HG03060 (cell line): Measurements from ENCODE around the gene CDHR5.

Experiments used
- ATAC-seq: cut with Tn5 transposase; IDR thresholded peaks from one replicate; pipeline ENCODE4 v1.9.1; 2021; ENCODE audit warnings: low read depth, moderate number of reproducible peaks; ENCODE audit not compliant: unreplicated experiment

The CDHR5 gene

DNA sequence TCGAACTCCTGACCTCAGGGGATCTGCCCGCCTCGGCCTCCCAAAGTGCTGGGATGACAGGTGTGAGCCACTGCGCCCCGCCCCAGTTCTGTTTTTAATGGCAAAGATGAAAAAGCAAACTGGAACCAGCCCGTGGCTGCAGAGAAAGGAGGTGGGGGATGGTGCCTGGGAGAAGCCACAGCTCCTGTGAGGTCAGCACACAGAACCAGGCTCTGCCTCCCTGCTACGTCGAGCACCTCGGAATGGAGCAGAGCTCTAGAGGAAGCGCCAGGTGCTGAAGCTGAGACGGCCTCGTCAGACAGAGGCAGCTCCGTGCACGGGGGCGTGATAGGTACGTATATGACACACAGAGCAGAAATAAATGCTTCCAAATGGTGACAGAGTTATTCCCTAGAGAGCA lies 20.8 kb upstream of the CDHR5 start:
- ATAC-seq, result no peak

DNA sequence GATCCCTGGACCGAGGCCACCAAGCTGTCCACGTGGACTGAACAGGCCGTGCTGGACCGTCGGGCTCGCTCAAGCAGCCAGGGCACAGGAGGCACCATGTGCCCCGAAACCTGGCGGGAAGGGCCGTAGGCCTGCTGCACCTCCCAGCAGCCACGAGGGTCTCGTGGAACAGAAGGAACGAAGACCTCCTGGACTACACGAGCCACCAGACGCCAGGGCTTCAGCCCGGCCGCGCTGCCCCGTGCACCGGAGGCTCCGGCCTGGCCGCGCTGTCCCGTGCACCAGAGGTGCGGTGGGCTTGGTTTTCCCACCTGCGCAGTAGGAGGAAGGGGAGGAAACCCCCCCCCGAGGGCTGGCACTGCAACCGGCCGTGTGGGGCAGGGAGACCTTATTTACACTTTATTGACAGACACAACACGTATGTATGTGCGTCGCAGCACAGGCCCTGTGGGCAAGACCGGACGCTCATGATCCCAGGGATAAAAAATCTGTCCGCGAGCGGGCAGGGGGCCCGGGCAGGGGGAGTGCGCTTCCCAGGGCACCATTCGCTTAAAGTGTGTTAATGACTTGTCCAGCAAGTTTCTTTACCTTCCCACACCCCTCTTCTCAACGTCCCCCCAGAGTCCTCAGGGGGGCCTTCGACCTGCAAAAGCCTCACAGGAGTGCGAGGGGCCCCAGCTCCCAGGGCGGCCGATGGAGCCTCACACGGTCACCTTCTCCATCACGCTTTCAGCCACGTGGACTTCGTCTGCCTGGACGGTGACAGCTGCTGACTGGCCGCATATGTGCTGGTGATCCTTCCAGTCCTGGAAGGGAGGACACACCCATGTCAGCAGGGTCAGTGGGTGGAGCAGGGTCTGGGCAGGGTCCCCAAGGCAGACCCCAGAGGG lies 19.3 kb upstream of the CDHR5 start:
- ATAC-seq, result no peak

DNA sequence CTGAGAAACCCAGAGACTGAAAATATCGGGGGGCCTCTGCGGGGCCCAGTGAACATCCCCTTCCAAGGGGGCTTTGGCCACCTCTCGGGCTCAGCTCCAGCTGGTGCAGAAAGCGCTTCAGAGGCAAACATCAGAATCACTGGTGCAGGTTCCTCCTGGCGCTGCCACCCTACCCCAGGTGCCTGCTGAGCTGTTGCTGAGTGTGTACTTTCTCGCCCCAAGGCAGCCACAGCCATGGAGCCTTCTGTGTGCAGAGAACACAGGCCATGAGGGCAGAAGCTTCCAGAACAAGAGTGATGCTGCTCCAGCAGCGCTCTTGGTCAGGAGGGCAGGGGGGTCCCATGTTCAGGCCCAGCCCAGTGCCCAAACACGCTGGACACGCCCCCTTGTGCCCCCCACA lies 18.6 kb upstream of the CDHR5 start:
- ATAC-seq, result no peak

DNA sequence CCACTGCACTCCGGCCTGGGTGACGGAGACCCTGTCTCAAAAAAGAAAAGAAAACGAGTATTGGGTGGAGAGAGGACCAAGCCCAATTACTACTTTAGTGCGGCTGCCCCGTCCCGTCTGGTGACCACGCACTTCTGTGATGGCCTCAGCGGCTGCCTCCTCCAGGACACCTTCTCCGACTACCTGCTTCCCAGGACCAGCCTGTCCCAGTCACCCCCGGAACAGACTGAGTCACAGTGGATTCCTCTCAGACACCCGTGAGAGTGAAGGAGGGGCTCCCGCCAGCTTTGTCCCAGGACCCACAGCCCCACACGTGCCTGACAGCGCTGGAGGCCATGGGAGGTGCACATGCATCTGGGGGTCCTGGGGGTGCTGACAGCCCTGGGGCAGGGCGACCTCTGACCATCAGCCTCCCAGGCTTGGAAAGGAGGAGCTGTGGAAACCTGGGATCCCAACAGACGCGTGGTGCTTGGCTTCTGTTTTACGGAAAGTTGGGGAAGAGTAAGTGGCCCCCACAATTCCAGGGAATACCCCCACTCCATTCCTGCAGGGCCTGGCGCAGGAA lies 17.1 kb upstream of the CDHR5 start:
- ATAC-seq, result no peak

DNA sequence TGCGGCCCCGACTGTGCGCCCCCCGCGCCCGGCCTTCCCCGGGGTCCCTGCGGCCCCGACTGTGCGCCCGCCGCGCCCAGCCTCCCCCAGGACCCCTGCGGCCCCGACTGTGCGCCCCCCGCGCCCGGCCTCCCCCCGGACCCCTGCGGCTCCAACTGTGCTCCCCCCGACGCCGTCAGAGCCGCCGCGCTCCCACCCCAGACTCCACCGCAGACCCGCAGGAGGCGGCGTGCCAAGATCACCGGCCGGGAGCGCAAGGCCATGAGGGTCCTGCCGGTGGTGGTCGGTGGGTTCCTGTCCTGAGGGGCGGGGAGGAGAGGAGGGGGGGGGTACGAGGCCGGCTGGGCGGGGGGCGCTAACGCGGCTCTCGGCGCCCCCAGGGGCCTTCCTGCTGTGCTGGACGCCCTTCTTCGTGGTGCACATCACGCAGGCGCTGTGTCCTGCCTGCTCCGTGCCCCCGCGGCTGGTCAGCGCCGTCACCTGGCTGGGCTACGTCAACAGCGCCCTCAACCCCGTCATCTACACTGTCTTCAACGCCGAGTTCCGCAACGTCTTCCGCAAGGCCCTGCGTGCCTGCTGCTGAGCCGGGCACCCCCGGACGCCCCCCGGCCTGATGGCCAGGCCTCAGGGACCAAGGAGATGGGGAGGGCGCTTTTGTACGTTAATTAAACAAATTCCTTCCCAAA lies 15.4 kb upstream of the CDHR5 start:
- no peak for ATAC-seq

DNA sequence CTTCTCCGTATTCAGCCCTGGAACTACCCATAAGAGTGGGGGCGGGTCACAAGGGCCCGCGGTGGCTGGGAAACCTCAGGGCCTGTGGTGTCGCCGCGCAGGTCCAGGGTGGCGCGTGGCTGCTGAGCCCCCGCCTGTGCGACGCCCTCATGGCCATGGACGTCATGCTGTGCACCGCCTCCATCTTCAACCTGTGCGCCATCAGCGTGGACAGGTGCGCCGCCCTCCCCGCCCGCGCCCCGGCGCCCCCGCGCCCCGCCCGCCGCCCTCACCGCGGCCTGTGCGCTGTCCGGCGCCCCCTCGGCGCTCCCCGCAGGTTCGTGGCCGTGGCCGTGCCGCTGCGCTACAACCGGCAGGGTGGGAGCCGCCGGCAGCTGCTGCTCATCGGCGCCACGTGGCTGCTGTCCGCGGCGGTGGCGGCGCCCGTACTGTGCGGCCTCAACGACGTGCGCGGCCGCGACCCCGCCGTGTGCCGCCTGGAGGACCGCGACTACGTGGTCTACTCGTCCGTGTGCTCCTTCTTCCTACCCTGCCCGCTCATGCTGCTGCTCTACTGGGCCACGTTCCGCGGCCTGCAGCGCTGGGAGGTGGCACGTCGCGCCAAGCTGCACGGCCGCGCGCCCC lies 14.7 kb upstream of the CDHR5 start:
- ATAC-seq, result no peak

DNA sequence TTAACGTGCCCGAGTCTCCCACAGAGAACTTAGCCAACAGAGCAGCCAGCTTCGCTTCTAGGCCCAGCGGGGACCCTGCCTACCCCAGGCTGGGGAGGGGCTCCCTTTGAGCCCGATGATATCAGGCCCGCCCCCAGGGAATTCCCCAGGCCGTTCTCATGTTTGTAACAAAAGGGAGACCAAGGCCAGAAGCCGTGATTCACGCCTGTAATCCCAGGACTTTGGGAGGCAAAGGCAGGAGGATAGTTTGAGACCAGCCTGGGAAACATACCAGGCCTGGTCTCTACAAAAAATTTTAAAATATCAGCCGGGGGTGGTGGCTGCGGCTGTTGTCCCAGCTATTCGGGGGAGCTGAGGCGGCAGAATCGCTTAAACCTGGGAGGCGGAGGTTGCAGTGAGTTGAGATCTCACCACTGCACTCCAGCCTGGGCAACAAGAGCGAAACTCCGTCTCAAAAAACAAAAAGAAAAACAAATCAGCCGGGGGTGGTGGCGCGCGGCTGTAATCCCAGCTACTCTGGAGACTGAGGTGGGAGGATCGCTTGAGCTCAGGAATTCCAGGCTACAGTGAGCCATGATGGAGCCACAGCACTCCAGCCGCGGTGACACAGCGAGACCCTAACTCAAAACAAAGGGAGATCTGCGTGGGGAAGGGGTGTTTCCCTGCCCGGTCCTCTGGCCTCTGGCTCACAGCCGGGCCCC lies 14.0 kb upstream of the CDHR5 start:
- ATAC-seq, result no peak

DNA sequence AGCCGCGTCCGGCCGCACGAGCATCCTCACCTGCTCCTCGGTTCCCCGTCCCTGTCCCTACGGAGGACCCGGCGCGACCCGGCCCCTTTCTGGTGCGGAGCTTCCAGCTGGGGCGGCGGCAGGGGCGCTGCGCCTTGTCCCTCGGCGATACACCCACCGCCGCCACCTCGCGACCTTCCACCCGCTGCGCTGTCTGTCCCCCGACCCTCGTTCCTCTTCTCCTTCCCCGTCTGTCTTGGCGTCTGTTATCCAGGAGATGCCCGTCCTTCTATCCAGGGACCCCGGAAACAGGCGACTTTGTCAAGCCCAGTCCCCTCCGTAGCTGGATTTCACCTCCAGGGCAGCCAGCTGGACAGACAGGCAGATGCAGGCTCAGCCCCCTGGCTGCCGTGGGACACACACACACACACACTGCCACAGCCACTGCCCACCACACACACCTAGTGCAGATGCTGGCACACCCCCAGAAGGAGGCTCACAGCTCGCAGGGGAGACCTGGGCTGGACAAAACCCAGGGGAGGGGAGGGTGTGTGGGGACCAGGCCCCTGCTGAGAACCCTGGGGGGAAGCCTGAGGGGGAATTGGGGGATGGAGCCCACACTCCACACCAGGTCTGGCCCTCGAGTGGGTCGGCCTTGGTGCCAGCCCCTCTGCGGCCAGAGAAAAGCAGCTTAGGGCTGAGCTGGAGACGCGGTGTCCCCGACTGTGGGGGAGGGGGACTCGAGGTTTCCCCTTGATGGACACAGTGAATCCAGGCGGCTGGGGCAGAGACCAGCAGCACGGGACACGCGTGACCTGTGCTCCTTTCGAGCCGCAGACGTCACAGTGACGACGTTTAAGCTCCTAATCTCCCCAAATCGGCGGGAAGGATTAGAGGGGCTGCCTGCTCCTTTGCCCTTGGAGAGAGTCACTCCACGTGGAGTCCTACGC lies 13.1 kb upstream of the CDHR5 start:
- no peak for ATAC-seq

DNA sequence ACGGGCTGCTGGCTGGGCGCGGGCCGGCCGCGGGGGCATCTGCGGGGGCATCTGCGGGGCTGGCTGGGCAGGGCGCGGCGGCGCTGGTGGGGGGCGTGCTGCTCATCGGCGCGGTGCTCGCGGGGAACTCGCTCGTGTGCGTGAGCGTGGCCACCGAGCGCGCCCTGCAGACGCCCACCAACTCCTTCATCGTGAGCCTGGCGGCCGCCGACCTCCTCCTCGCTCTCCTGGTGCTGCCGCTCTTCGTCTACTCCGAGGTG lies 12.5 kb upstream of the CDHR5 start:
- no peak for ATAC-seq

DNA sequence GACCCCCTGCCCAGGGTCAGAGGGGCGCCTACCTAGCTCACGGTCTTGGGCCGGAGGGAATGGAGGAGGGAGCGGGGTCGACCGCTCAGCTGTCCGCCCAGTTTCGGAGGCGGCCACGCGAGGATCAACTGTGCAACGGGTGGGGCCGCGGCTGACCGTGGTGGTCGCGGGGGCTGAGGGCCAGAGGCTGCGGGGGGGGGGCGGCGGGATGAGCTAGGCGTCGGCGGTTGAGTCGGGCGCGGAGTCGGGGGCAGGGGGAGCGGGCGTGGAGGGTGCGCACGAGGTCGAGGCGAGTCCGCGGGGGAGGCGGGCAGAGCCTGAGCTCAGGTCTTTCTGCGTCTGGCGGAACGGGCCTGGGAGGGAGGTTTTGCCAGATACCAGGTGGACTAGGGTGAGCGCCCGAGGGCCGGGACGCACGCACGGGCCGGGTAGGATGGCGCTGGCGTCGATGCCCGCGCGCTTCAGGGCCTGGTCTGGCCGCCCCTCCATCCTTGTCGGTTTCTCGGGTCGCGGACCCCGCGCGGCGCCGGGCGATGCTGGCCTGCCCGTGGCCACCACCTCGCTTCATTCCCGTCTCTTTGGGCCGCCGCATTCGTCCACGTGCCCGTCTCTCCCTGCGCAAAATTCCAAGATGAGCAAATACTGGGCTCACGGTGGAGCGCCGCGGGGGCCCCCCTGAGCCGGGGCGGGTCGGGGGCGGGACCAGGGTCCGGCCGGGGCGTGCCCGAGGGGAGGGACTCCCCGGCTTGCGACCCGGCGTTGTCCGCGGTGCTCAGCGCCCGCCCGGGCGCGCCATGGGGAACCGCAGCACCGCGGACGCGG lies 12.0 kb upstream of the CDHR5 start, which contains the start of gene DRD4:
Gene DRD4, plus strand, starts transcription at position 759 of the 822 bp plus-strand sequence. Its CDS starts 36 bp downstream, at position 795.
- ATAC-seq, result no peak

DNA sequence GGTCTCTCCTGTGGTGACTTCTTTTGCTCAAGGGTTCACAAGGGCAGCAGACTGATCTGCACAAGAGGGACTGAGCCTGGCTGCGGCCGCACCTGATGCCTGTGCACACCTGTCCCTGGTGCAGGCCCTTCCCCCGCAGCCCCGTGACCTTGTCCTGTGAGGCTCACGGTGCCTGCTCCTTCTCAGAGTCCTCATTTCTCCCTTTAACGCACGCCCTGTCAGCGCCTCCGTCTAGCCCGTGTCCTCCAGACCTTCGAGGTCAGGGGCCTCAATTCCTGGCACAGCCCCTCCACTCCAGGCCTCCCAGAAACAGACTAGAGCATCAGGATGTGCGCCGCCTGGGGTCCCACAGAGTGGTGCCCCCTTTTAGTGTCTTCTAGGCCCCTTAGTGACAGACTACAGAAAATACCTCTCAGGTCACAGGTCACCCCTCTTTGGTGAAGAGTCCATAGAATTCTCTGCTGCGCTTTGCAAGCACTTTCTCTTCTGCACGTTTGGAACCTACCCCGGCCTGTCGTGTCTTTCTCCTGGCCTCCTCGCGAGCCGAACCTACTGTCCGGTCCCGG lies 11.3 kb upstream of the CDHR5 start:
- no peak for ATAC-seq

DNA sequence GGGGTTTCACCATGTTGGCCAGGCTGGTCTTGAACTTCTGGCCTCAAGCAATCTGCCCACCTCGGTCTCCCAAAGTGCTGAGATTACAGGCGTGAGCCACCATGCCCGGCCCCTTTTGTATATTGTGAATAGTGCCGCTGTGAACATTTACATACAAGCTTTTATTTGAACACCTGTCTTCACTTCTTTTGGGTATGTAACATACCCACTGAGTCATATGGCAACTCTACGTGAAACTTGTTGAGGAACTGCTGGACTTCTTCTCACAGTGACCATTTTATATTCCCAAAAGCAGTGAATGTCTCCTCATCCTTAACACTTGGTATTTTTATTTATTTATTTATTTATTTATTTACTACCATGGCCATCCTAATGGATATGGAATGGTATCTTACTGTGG lies 6.1 kb upstream of the CDHR5 start:
- ATAC-seq, result no peak

DNA sequence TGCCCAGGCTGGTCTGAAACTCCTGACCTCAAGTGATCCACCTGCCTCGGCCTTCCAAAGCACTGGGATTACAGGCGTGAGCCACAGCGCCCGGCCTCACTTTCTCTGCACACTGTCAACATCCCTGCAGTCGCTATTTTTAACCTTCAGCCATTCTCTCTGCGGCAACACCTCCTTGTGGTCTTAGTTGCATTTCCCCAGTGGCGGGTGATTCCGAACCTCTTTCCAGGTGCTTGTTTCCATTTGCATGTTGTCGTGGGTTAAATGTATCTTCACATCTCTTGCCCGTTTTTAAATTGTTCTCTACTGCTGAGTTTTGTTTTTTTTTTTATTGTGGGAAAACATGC lies 4.5 kb upstream of the CDHR5 start:
- ATAC-seq, result no peak

DNA sequence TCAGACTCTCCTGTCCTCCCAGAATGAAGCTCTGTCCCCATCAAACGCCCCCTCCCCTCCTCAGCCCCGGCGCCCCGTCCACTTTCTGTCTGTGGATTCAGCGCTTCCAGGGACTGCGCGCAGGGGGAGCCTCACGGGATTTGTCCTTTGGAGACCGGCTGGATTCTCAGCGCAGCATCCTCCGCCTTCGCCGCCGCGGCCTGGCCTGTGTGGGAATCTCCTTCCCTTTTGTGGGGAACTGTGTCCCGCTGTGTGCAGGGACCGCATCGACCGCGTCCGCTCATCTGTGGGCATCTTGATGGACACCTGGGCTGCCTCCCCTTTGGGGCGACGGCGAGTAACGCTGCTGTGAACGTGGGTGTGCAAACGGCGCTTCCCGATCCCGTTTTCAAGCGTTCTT lies 3.3 kb upstream of the CDHR5 start:
- no peak for ATAC-seq

DNA sequence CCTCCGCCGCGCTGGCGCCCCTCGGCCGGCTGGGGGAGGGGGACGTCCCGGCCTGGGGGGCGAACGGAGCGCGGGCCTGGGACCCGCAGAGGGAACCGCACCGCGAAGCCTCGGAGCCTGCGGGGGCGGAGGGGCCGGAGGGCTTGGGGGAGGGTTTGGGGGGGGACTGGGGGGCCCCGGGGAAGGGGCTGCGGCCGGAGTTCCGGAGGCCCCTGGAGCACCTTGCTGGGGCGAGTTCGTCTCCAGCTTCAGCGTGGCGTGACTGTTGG lies 2.5 kb upstream of the CDHR5 start:
- no peak for ATAC-seq

DNA sequence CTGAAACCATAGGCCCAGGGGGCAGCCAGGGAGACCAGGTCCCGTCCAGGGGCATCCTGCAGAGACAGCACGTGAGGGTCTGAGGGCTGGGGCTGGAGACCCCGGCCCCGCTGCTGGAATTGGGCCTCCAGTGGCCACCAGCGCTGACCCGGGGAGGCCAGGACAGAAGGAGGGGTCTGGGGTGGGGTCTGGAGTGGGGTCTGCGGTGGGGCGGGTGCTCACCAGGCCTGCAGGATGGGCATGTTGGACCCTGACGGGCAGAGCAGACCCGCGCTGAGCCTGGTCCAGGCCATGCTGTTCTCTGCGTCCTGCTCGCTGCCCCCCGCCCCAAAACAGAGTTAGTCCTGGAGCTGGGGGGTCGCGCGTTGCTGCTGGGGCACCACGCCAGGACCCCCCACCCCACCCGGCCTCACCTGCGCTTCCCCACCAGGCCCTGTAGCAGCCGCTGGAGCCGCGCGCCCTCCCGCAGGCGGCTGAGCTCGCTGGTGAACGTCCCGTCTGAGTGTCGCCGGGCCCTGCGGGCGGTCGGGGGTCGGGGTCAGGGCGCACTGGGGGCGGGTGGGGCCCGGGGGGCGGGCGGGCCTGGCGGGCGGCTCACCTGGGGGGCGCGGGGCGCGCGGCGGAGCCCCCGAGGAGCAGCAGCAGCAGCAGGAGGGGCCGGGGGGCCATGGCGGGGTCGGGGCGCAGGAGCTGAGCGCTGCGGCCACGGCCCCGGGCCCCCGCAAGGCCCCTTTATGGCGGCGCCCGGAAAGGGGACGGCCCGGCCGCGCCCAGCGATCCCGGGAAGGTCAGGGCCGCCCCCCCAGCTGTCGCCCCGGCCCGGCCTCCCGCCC lies 1.9 kb upstream of the CDHR5 start, which contains the start of gene SCT:
Gene SCT, minus strand, starts transcription at position 707 of the 833 bp plus-strand sequence. Its CDS starts 38 bp downstream, at position 669.
- ATAC-seq, result no peak

DNA sequence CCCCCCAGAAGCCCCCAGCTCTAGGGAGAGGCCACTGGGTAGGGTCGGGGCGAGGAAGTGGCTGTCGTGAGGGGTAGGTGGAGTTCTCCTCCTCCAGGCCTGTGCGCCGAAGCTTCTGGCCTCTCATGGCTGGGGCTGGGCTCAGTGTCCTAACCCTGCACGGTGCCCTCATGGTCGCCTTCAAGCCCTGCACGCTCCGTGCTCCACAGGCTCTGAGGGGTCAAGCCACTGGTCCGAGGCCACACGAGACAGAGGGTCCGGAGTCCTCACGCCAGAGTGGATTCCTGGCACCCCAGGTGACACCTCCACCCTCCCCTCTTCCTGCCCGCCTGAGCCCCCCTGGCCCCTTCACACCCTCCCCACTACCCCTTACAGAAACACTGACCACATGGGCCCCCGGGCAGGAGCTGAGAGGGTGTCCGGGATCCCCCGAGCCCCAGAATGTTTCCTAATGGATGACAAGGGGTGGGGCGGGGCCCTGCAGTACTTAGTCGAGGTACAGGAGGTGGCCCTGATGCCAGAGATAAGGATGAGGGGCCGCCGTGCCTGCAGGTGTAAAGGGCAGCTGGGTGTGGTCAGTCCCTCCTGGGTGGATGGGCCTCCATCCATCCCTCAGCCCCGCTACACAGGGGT lies 997 bp upstream of the CDHR5 start:
- no peak for ATAC-seq
